ENCODE results near the gene FOLR1. TPM values are rescaled to one million over a fixed set of nuclear protein-coding genes. Genes with fewer than 3 reads are reported as not detected.

The FOLR1 gene
- total and polyA plus RNA-seq, 2 of the 4 experiments (the other 2 are of a cell fraction): 0.24 TPM; not detected in 1

GRCh38 chr11:72189455-72190250, 2.3 kb upstream of the FOLR1 start:
- no peak overlapping the region for H2BK15ac ChIP-seq (ENCODE audit: low read depth, low read length)
- no peaks in the 10 kb centered on the region for H3K9me3 ChIP-seq (ENCODE audit: control insufficient read depth, insufficient read depth, low read length)
- H3K9ac ChIP-seq (ENCODE audit: low read depth, low read length): no peak overlapping the region
- no peak overlapping the region for H2AFZ ChIP-seq (replicated peaks; ENCODE audit: low read length, poor library complexity)
- H2AK5ac ChIP-seq (ENCODE audit: low read depth, low read length): no peak overlapping the region
- no peaks in the 10 kb centered on the region for H3K36me3 ChIP-seq (ENCODE audit: control insufficient read depth, insufficient read depth, low read length)
- no peak overlapping the region for H3K23ac ChIP-seq (ENCODE audit: low read depth, low read length)
- POLR2A ChIA-PET (ENCODE audit: unreplicated experiment): no interaction called here
- no peak overlapping the region for H3K4me2 ChIP-seq (ENCODE audit: low read depth, low read length)
- H3K56ac ChIP-seq (ENCODE audit: extremely low read depth, insufficient read depth, low read length): no peak overlapping the region
- no peak; the same call in 1 of the 2 replicates for ATAC-seq (ENCODE audit: low read depth)
- H4K20me1 ChIP-seq (ENCODE audit: insufficient read depth, low read length): no peaks in the 10 kb centered on the region
- no peak overlapping the region for H3K4me3 ChIP-seq (ENCODE audit: insufficient read depth, low read depth, low read length)
- no peak overlapping the region for H3K4ac ChIP-seq (ENCODE audit: low read depth, low read length)
- WGBS, 2 experiments (ENCODE audit: extremely low coverage in 2 of 2, insufficient read length in 1 of 2): no CpG with 5 or more reads among the region's 3 CpGs
- DNase-seq: no peak
- in situ Hi-C loops (cut with MboI; ENCODE audit: low sequenced_read_pairs): no loop called here
- no peak for TF ChIP-seq RAD21 (IDR thresholded peaks at IDR 0.05; ENCODE audit: low read length)
- no peak for TF ChIP-seq CEBPB (IDR thresholded peaks at IDR 0.05; ENCODE audit: low read depth, low read length)
- TF ChIP-seq CHD1 (IDR thresholded peaks at IDR 0.05; ENCODE audit: low read depth, low read length): no peak
- no peak for TF ChIP-seq SMC3 (IDR thresholded peaks at IDR 0.05; ENCODE audit: low read depth, low read length)
- no peak for TF ChIP-seq MAZ (IDR thresholded peaks at IDR 0.05; ENCODE audit: borderline replicate concordance, low read depth, low read length)
- TF ChIP-seq, protein P1, sequence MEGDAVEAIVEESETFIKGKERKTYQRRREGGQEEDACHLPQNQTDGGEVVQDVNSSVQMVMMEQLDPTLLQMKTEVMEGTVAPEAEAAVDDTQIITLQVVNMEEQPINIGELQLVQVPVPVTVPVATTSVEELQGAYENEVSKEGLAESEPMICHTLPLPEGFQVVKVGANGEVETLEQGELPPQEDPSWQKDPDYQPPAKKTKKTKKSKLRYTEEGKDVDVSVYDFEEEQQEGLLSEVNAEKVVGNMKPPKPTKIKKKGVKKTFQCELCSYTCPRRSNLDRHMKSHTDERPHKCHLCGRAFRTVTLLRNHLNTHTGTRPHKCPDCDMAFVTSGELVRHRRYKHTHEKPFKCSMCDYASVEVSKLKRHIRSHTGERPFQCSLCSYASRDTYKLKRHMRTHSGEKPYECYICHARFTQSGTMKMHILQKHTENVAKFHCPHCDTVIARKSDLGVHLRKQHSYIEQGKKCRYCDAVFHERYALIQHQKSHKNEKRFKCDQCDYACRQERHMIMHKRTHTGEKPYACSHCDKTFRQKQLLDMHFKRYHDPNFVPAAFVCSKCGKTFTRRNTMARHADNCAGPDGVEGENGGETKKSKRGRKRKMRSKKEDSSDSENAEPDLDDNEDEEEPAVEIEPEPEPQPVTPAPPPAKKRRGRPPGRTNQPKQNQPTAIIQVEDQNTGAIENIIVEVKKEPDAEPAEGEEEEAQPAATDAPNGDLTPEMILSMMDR (conservative IDR thresholded peaks at IDR 0.05; ENCODE audit: low read depth, low read length): no peak
- TF ChIP-seq NFE2L2 (IDR thresholded peaks at IDR 0.05; ENCODE audit: low read depth, low read length): no peak
- no peak for TF ChIP-seq MAFK (IDR thresholded peaks at IDR 0.05; ENCODE audit: low read depth, low read length)
- no peak overlapping the region; the same call in 1 of the 2 replicates for H3K14ac ChIP-seq (replicated peaks; ENCODE audit: low read depth, low read length)
- no peak overlapping the region for H2BK5ac ChIP-seq (ENCODE audit: low read depth, low read length, poor library complexity, severe bottlenecking)
- no peak overlapping the region for H4K91ac ChIP-seq (ENCODE audit: insufficient read depth, low read depth, low read length)
- H3K4me1 ChIP-seq (ENCODE audit: control insufficient read depth, insufficient read depth, low read length): no peaks in the 10 kb centered on the region
- CTCF ChIA-PET: interaction anchor here (1.1 kb wide), 1 partner anchor 241 kb away, joined by 3 read pairs; no protein-coding TSS in a partner anchor
- no peak overlapping the region for H2BK120ac ChIP-seq (ENCODE audit: low read depth, low read length)
- intact Hi-C loops (cut with micrococcal nuclease): no loop called here
- no peak overlapping the region for H2AK9ac ChIP-seq (replicated peaks; ENCODE audit: low read depth, low read length, poor library complexity)
- no peaks in the 10 kb centered on the region for H3K9me1 ChIP-seq (ENCODE audit: insufficient read depth, low read length)
- dilution Hi-C loops (cut with HindIII; ENCODE audit: low sequenced_read_pairs, unreplicated experiment): no loop called here
- no TSS peak for BruUV-seq (replicated peaks)
- H3K18ac ChIP-seq (ENCODE audit: low read depth, low read length): no peak overlapping the region
- no peak overlapping the region for H2BK20ac ChIP-seq (ENCODE audit: low read depth, low read length)
- H4K8ac ChIP-seq (ENCODE audit: low read depth in 2 of 2, low read length in 2 of 2): no peak overlapping the region
- H4K5ac ChIP-seq (ENCODE audit: low read depth, low read length): no peak overlapping the region
- no peak overlapping the region for H3K27ac ChIP-seq (ENCODE audit: insufficient read depth, low read length)
- H3K79me1 ChIP-seq (ENCODE audit: low read depth in 1 of 2, low read length in 2 of 2): no peaks in the 10 kb centered on the region
- H3K27me3 ChIP-seq (ENCODE audit: control insufficient read depth, insufficient read depth, low read length): peaks cover 3% of the 10 kb centered on the region; the same call in 1 of the 2 replicates

Measured in IMR-90 (cell line).